Liver (tissue), 3 donors: ENCODE data around the gene PAPOLB.

ENCODE experiments used
- GABPA ChIP-seq, 2 donors: IDR thresholded peaks in 1 of 2; conservative IDR thresholded peaks in 1 of 2; 2 replicates each; pipeline ENCODE4 v1.6.1; 2016; ENCODE audit warnings: antibody characterized with exemption in 2 of 2, mild to moderate bottlenecking in 1 of 2, moderate library complexity in 1 of 2
- RAD21 ChIP-seq, 2 donors: IDR thresholded peaks; 2 replicates each; pipeline ENCODE4 v1.6.1; 2016; ENCODE audit warnings: antibody characterized with exemption in 2 of 2, mild to moderate bottlenecking in 2 of 2
- TAF1 ChIP-seq: conservative IDR thresholded peaks from 2 replicates; pipeline ENCODE4 v1.6.1; 2016; ENCODE audit warnings: antibody characterized with exemption, mild to moderate bottlenecking
- TF ChIP-seq, protein P1 (sequence below): fragments of 150-350 bp; IDR thresholded peaks from 2 replicates; pipeline ENCODE4 v1.5.1; 2017; ENCODE audit warnings: improper control_type of control experiment, low read depth, low read length; ENCODE audit not compliant: missing input control
- TF ChIP-seq, protein P2 (sequence below): IDR thresholded peaks from 2 replicates; pipeline ENCODE4 v1.6.1; 2016; ENCODE audit warnings: antibody characterized with exemption
- donor health status: healthy.
- donor health status: healthy.

DNA sequence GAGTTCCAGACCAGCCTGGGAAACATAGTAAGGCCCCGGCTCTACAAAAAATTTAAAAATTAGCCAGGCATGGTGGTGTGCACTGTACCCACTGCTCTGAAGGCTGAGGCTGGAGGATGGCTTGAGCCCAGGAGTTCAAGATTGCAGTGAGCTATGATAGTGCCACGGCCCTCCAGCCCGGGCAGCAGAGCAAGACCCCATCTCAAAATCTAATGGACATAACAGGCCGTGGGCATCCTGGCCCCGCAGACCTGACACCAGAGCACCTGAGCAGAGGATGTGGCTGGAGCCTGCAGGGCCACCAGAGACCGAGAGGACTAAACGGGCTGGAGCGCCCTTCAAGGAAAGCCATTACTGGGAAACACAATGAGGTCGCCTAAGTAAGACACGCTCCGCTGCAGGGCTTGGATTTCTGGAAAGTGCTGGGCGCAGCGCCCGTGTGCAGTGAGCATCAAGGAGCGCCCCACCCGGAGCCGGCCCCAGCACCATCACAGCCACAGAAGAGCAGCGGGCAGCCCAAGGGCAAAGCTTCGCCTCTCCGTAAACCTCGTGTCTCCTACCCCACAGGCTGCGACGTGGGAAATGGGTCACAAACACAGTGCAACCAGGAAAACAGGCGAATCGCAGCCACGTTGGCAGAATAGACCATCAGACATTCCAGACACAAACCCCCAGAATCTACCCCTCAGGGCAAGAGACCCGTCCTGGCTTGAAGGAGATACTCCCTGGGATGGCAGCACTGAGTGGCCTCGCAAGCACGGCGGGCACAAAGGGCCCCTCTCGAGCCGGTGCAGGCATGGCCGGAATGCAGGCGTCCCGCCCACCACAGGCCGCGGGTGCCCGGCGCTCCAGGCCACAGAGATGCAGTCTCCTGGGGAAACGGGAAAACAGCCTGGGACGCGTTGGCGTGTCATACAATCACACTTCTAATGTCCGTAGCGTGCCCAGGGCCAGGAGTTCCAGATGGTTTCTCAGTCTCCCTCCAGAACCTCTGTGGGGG lies 16.8 kb upstream of the PAPOLB start:
- TF ChIP-seq, protein P1, sequence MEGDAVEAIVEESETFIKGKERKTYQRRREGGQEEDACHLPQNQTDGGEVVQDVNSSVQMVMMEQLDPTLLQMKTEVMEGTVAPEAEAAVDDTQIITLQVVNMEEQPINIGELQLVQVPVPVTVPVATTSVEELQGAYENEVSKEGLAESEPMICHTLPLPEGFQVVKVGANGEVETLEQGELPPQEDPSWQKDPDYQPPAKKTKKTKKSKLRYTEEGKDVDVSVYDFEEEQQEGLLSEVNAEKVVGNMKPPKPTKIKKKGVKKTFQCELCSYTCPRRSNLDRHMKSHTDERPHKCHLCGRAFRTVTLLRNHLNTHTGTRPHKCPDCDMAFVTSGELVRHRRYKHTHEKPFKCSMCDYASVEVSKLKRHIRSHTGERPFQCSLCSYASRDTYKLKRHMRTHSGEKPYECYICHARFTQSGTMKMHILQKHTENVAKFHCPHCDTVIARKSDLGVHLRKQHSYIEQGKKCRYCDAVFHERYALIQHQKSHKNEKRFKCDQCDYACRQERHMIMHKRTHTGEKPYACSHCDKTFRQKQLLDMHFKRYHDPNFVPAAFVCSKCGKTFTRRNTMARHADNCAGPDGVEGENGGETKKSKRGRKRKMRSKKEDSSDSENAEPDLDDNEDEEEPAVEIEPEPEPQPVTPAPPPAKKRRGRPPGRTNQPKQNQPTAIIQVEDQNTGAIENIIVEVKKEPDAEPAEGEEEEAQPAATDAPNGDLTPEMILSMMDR, result no peak
- TF ChIP-seq GABPA (IDR thresholded peaks at IDR 0.05 in 1 of 2, conservative IDR thresholded peaks at IDR 0.05 in 1 of 2), result no peak
- TF ChIP-seq, protein P2, sequence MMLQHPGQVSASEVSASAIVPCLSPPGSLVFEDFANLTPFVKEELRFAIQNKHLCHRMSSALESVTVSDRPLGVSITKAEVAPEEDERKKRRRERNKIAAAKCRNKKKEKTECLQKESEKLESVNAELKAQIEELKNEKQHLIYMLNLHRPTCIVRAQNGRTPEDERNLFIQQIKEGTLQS, result no peak
- no peak for TF ChIP-seq TAF1
- no peak for TF ChIP-seq RAD21 (IDR thresholded peaks at IDR 0.05)
